Stimulated activated CD4-positive, alpha-beta T cell treated with anti-CD3 and anti-CD28 coated beads, Interleukin-2, amount 100 ng/mL, for 4 hours (primary cell): Measurements from ENCODE around the gene MAGI2.
"Not testable (repeated sequence)": the region's sequence is repeated elsewhere in the genome, so short reads cannot be mapped to it uniquely, and the experiment has no call there.

Source experiments
- DNase-seq: peaks from one replicate; pipeline ENCODE4 v3.0.0-alpha.2; 2020; ENCODE audit warnings: low read depth

MAGI2 gene

GRCh38 chr7:78284945-78285344, 1168.5 kb downstream of the MAGI2 start:
- DNase-seq: no peak

DNA sequence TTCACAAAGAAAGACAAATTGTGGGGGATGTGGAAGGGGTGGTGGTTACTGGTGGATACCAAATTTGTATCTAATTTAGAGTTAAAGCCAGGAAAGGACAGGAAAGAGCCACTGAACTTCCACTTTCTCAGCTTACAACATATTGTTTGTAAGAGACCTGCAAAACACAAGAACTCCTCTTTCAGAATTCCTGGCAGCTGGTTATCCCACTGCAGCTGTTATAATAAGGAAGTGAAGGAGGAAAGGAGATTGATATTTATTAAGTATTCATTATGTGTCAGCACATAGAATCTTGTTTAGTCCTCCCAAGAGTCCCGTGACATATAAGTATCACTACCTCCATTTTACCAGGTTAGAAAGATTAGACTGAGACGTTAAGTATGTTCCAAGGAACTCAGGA, 1173.2 kb downstream of the MAGI2 start:
- no peak for DNase-seq

DNA sequence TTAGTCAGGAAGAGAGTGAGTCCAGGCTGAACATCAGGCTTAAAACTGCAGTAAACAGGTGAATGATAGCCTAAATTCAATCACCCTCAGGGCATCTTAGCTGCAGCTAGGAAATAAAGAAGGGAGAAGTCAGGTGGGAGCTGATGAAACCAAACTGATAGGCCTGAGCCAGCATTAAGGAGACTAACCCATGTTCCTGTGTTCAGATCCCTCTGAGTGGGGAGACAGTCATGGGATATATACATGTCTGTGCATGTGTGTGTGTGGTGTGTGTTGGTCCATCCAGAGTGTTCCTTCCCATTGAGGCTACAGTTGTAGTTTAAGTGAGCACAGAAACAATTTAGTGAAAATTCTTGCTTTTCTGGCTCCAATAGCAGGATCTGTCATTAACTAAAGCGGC, 1174.0 kb downstream of the MAGI2 start:
- no peak for DNase-seq

DNA sequence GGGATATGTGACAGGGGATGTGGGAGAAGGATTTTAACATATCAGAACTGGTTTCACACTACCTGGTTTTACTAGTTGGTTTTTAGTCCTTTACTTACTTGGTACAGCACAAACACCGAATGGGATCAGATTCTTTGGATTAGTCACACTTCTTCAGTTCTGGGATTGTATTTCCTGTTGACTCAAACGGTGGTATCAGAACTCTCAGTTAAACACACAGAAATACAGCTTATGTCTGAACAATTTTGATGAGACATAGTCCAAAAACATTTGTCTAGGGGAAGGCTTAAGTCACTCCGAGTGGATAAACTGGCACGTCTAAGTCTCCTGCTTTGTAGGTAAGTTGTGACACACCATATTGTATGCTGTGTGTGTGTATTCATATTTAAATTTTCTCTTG, 1174.4 kb downstream of the MAGI2 start:
- DNase-seq: no peak

- no peak for DNase-seq
These were observed 1186.3 kb downstream of the MAGI2 start for GRCh38 chr7:78267141-78267540.

GRCh38 chr7:78265486-78265885, 1188.0 kb downstream of the MAGI2 start:
- DNase-seq: no peak

- no peak for DNase-seq
These were observed 1188.4 kb downstream of the MAGI2 start for GRCh38 chr7:78265071-78265470.

GRCh38 chr7:78264105-78264504, 1189.4 kb downstream of the MAGI2 start:
- no peak for DNase-seq

GRCh38 chr7:78261739-78262138, 1191.7 kb downstream of the MAGI2 start:
- no peak for DNase-seq

GRCh38 chr7:78261302-78261701, 1192.2 kb downstream of the MAGI2 start:
- DNase-seq: no peak

- no peak for DNase-seq
These were observed 1192.6 kb downstream of the MAGI2 start for GRCh38 chr7:78260826-78261225.

- no peak for DNase-seq
These were observed 1198.8 kb downstream of the MAGI2 start for GRCh38 chr7:78254726-78255055.

- DNase-seq: no peak
These were observed 1199.4 kb downstream of the MAGI2 start for GRCh38 chr7:78253850-78254725.

GRCh38 chr7:78248867-78249266, 1204.6 kb downstream of the MAGI2 start:
- DNase-seq: no peak

DNA sequence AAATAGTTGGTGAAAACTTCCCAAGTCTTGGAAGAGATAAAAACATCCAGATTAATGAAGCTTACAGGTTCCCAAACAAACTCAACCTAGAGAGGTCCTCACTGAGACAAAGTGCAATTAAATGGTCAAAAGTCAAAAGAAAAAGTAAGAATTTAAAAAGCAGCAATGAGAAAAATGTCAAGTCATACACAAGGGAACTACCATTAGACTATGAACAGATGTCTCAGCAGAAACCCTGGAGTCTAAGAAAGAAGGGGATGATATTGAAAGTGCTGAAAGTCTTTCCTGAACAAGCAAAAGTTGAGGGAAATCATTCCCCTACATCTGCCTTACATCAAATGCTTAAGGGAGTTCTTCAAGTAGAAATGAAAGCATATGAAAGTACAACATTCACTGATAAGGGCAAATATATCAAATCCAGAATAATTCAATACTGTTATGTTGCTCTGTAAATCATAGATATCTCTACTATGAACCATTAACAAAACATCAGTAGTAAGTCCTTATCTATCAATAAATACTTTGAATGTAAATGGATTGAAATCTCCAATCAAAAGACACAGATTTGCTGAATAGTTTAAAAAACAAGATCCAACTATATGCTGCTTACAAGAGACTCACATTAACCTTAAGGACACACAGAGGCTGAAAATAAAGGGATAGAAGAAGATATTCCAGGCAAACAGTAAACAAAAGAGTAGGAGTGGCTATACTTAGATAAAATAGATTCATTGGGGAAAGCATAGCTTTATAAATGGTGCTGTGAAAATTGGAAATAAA, 1205.4 kb downstream of the MAGI2 start:
- no peak for DNase-seq

GRCh38 chr7:78240179-78240578, 1213.3 kb downstream of the MAGI2 start:
- not testable (repeated sequence) for DNase-seq

- no peak for DNase-seq
These were observed 1218.8 kb downstream of the MAGI2 start for GRCh38 chr7:78234634-78235033.

- DNase-seq: no peak
These were observed 1220.7 kb downstream of the MAGI2 start for GRCh38 chr7:78232806-78233205.

- no peak for DNase-seq
These were observed 1227.3 kb downstream of the MAGI2 start for GRCh38 chr7:78226059-78226719.

GRCh38 chr7:78225534-78225933, 1227.9 kb downstream of the MAGI2 start:
- no peak for DNase-seq

GRCh38 chr7:78224923-78225322, 1228.5 kb downstream of the MAGI2 start:
- no peak for DNase-seq

GRCh38 chr7:78223598-78223997, 1229.9 kb downstream of the MAGI2 start:
- DNase-seq: no peak
